MM.1S (cell line): ENCODE data around the gene COBLL1.

Source experiments
- EZH2 ChIP-seq: fragments of 300-600 bp; sonication (generic); optimal IDR thresholded peaks from 2 replicates; pipeline ENCODE3; 2017; ENCODE audit warnings: low read depth, mild to moderate bottlenecking, antibody characterized with exemption, low read length, mixed read lengths
- TF ChIP-seq, protein P1 (sequence below): fragments of 300-600 bp; sonication (generic); IDR thresholded peaks from 2 replicates; pipeline ENCODE4 v1.5.1; 2016; ENCODE audit warnings: antibody characterized with exemption, low read length, mixed read lengths

- no peak for TF ChIP-seq EZH2
- TF ChIP-seq, protein P1, sequence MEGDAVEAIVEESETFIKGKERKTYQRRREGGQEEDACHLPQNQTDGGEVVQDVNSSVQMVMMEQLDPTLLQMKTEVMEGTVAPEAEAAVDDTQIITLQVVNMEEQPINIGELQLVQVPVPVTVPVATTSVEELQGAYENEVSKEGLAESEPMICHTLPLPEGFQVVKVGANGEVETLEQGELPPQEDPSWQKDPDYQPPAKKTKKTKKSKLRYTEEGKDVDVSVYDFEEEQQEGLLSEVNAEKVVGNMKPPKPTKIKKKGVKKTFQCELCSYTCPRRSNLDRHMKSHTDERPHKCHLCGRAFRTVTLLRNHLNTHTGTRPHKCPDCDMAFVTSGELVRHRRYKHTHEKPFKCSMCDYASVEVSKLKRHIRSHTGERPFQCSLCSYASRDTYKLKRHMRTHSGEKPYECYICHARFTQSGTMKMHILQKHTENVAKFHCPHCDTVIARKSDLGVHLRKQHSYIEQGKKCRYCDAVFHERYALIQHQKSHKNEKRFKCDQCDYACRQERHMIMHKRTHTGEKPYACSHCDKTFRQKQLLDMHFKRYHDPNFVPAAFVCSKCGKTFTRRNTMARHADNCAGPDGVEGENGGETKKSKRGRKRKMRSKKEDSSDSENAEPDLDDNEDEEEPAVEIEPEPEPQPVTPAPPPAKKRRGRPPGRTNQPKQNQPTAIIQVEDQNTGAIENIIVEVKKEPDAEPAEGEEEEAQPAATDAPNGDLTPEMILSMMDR, result no peak
Measured at GRCh38 chr2:164675687-164676086, 165.9 kb downstream of the COBLL1 start.
